Measurements from ENCODE around the gene PGAP6. TPM values are rescaled to one million over a fixed set of nuclear protein-coding genes. Genes with fewer than 3 reads are reported as not detected.

PGAP6 gene
- total and polyA plus RNA-seq, 2 of the 13 experiments (the other 11 are each of a cell fraction or from before 2014, with no cell fraction given) = 52.7 to 136 TPM

DNA sequence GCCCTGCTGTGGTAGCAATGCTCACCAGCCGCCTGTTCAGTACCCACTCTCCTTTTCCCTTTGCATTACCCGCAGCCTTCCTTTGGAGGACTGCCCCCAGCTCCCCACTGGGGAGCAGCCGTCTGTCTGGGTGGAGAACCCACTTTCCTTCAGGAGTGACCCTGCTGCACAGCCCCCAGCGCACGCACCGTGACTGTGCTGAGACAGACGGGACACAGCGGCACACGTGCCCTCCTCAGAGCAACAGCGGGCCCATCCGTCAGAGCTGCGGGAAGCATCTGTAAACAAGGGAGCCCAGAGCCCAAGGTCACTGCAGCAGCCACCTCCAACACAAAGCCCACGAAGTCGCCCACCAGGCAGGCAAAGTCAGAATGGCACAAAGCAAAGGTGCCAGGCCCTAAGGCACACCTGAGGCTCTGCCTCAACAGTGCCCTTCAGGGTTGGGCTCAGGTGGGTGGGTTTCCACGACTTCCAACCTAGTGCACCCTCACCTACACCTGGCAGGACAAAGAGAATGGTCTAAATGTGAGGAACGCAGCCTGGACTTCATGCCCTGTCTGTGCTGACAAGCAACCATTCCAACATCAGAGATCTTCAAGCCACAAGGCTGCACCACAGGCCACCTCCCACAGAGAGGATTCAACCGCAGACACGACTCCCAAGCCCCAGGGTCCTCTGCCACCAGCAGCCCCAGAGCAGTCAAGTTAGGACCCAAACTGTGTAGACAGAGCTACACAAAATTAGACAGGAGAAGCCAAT is 39.1 kb downstream of the PGAP6 start (continued):
- TF ChIP-seq, protein P1, sequence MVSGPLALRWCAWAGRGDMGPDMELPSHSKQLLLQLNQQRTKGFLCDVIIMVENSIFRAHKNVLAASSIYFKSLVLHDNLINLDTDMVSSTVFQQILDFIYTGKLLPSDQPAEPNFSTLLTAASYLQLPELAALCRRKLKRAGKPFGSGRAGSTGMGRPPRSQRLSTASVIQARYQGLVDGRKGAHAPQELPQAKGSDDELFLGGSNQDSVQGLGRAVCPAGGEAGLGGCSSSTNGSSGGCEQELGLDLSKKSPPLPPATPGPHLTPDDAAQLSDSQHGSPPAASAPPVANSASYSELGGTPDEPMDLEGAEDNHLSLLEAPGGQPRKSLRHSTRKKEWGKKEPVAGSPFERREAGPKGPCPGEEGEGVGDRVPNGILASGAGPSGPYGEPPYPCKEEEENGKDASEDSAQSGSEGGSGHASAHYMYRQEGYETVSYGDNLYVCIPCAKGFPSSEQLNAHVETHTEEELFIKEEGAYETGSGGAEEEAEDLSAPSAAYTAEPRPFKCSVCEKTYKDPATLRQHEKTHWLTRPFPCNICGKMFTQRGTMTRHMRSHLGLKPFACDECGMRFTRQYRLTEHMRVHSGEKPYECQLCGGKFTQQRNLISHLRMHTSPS (CRISPR knock-in tag; IDR thresholded peaks at IDR 0.05; ENCODE audit: low read depth) = peak; percentile 96
- TF ChIP-seq NFE2 (CRISPR knock-in tag; IDR thresholded peaks at IDR 0.05) = no peak
- TF ChIP-seq ZNF20 (CRISPR knock-in tag; IDR thresholded peaks at IDR 0.05) = peak; percentile 89
- TF ChIP-seq ZNF788 (CRISPR knock-in tag; IDR thresholded peaks at IDR 0.05; ENCODE audit: borderline replicate concordance) = peak; percentile 84
- no peak for TF ChIP-seq MATR3 (CRISPR knock-in tag; IDR thresholded peaks at IDR 0.05)
- 0 out of 2 replicates have a peak, but pooled peaks have one; percentile 5 for TF ChIP-seq CREM (IDR thresholded peaks at IDR 0.05)
- TF ChIP-seq CREM (CRISPR knock-in tag; IDR thresholded peaks at IDR 0.05) = no peak
- peak; percentile 82 for TF ChIP-seq UBTF (CRISPR knock-in tag; IDR thresholded peaks at IDR 0.05)
- TF ChIP-seq ZBED4 (CRISPR knock-in tag; IDR thresholded peaks at IDR 0.05; ENCODE audit: borderline replicate concordance) = no peak
- TF ChIP-seq SAFB2 (CRISPR knock-in tag; IDR thresholded peaks at IDR 0.05; ENCODE audit: borderline replicate concordance, low read depth) = no peak
- TF ChIP-seq RBFOX2 (IDR thresholded peaks at IDR 0.05; ENCODE audit: low read depth, low read length) = peak; percentile 64
- TF ChIP-seq ZNF629 (CRISPR knock-in tag; conservative IDR thresholded peaks at IDR 0.05) = no peak; the same call in 1 of the 2 replicates
- TF ChIP-seq ZSCAN29 (CRISPR knock-in tag; conservative IDR thresholded peaks at IDR 0.05) = no peak
- peak; percentile 66 for TF ChIP-seq GABPB1 (CRISPR knock-in tag; IDR thresholded peaks at IDR 0.05)
- peak; percentile 76; the same call in 1 of the 2 replicates for TF ChIP-seq PAF1 (CRISPR knock-in tag; IDR thresholded peaks at IDR 0.05)
- TF ChIP-seq GATA4 (IDR thresholded peaks at IDR 0.05; ENCODE audit: borderline replicate concordance, low read depth) = 0 out of 2 replicates have a peak, but pooled peaks have one; percentile 44
- TF ChIP-seq ZNF333 (CRISPR knock-in tag; IDR thresholded peaks at IDR 0.05; ENCODE audit: borderline replicate concordance) = no peak
- TF ChIP-seq ZNF253 (CRISPR knock-in tag; IDR thresholded peaks at IDR 0.05; ENCODE audit: borderline replicate concordance) = no peak
- TF ChIP-seq RAD21 (CRISPR knock-in tag; IDR thresholded peaks at IDR 0.05) = peak; percentile 63; the same call in 1 of the 2 replicates
